HepG2 (cell line): ENCODE data around the gene MEGF6. TPM values are rescaled to one million over a fixed set of nuclear protein-coding genes. Genes with fewer than 3 reads are reported as not detected.
A peak's percentile ranks its signal among the peaks of the same experiment; 100 is the strongest.

Experiments used
- BCL6 ChIP-seq: IDR thresholded peaks from 2 replicates; pipeline ENCODE4 v1.6.1; 2016; ENCODE audit warnings: missing genetic modification reagents, missing compliant biosample characterization
- GPBP1L1 ChIP-seq: sonication (generic); formaldehyde crosslinking; IDR thresholded peaks from 2 replicates; pipeline ENCODE4 v1.5.0; 2020; ENCODE audit warnings: mild to moderate bottlenecking, missing genetic modification reagents
- KDM5A ChIP-seq: fragments of 200-600 bp; sonication (generic); IDR thresholded peaks from 2 replicates; pipeline ENCODE4 v1.7.0; 2018; ENCODE audit warnings: antibody characterized with exemption, mild to moderate bottlenecking, low read length, borderline replicate concordance
- RBFOX2 ChIP-seq: fragments of 200-400 bp; formaldehyde crosslinking; IDR thresholded peaks from 2 replicates; pipeline ENCODE4 v1.6.1; 2017; ENCODE audit warnings: low read depth, mild to moderate bottlenecking, low read length
- SCMH1 ChIP-seq: sonication (generic); formaldehyde crosslinking; IDR thresholded peaks from 2 replicates; pipeline ENCODE4 v1.9.0; 2021; ENCODE audit warnings: missing genetic modification reagents, mild to moderate bottlenecking, borderline replicate concordance
- SPEN ChIP-seq: sonication (generic); formaldehyde crosslinking; IDR thresholded peaks from 2 replicates; pipeline ENCODE4 v1.5.1; 2020; ENCODE audit warnings: low read depth, mild to moderate bottlenecking, missing genetic modification reagents
- ZBTB10 ChIP-seq: sonication (generic); formaldehyde crosslinking; IDR thresholded peaks from 2 replicates; pipeline ENCODE4 v1.4.0; 2020; ENCODE audit warnings: missing genetic modification reagents, borderline replicate concordance
- ZNF292 ChIP-seq: sonication (generic); formaldehyde crosslinking; IDR thresholded peaks from 2 replicates; pipeline ENCODE4 v1.8.1; 2022; ENCODE audit warnings: mild to moderate bottlenecking, low read depth, missing genetic modification reagents, borderline replicate concordance
- ZNF724P ChIP-seq: sonication (generic); formaldehyde crosslinking; IDR thresholded peaks from 2 replicates; pipeline ENCODE4 v1.8.0; 2022; ENCODE audit warnings: missing genetic modification reagents, borderline replicate concordance
- ZNF800 ChIP-seq: sonication (generic); formaldehyde crosslinking; IDR thresholded peaks from 2 replicates; pipeline ENCODE4 v1.4.0; 2020; ENCODE audit warnings: missing genetic modification reagents
- polyA plus RNA-seq, 8 experiments: library from polyadenylated mRNA; depleted of rRNA in 3 of 8; stranded (reverse) in 7 of 8; unstranded in 1 of 8; fragments of >200 nt; fragmentation: Illumina TruSeq in 4 of 8; extraction: Trizol in 4 of 8; gene quantifications; 2 replicates each; pipeline versions ENCODE4 v1.2.1 to v1.2.3, GENCODE V29; 2011 to 2016; ENCODE audit warnings: low read depth in 4 of 8, missing spikeins in 1 of 8, mixed read lengths in 1 of 8; ENCODE audit not compliant: insufficient read depth in 1 of 8
- total RNA-seq, 5 experiments: library from RNA; depleted of rRNA; stranded (reverse); fragments of >200 nt; fragmentation: Illumina TruSeq; extraction: Trizol; gene quantifications; 2 replicates each; pipeline ENCODE4 v1.2.3, GENCODE V29; 2016; ENCODE audit warnings: low read depth in 1 of 5
- TF ChIP-seq, protein P1 (sequence below): sonication (generic); formaldehyde crosslinking; IDR thresholded peaks from 2 replicates; pipeline ENCODE4 v1.5.0; 2020; ENCODE audit warnings: missing genetic modification reagents
- TF ChIP-seq, protein P2 (sequence below): IDR thresholded peaks from 2 replicates; pipeline ENCODE4 v1.4.0; 2020; ENCODE audit warnings: mild to moderate bottlenecking, missing genetic modification reagents
- TF ChIP-seq, protein P3 (sequence below): sonication (generic); formaldehyde crosslinking; IDR thresholded peaks from 2 replicates; pipeline ENCODE4 v1.4.0; 2020; ENCODE audit warnings: missing genetic modification reagents, low read depth, mild to moderate bottlenecking, borderline replicate concordance
- TF ChIP-seq, protein P4 (sequence below): sonication (generic); formaldehyde crosslinking; IDR thresholded peaks from 2 replicates; pipeline ENCODE4 v1.8.1; 2023; ENCODE audit warnings: mild to moderate bottlenecking, moderate library complexity, missing genetic modification reagents

Gene MEGF6
- total and polyA plus RNA-seq, 2 of the 13 experiments (the other 11 are each of a cell fraction or from before 2014, with no cell fraction given): 1.9 TPM

DNA sequence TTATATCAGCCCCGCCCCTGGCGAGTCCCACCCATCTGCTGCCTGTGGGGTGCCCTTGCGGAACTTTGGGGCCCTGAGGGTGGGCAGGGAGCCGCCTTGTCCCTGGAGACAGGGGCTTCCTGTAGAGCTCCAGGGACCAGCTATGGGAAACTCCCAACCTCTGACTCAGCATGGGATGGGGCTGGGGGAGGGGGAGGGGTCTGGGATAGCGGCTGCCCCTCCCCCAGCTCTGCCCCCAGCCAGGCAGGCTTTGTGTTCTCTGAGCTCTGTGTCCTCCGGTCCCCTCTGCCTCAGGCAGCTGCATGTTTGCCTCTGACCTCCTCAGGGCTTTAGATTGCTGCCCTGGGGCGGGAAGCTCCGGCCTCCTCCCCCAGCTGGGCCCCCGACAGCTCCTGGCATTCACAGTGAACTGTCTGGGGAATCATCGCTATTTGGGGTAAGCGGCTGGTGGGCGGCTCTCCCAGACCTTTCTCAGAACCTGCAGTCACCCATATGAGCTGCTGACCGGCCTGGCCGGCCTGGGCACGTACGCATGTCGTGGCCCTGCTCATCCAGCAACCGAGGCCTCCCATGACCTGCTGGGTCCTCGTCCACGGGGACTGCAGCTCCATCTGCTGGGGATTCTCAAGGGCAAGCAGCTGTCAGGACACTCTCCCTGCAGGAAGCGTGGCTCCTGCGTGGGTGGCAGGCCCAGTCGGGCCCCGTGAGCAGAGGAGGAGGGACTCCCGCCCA, 139.8 kb downstream of the MEGF6 start (continued):
- TF ChIP-seq ZBTB10 (CRISPR knock-in tag): peak; percentile 69; the same call in 1 of the 2 replicates
- peak; percentile 77 for TF ChIP-seq RBFOX2
- peak; percentile 74 for TF ChIP-seq ZNF292
- TF ChIP-seq, protein P1, sequence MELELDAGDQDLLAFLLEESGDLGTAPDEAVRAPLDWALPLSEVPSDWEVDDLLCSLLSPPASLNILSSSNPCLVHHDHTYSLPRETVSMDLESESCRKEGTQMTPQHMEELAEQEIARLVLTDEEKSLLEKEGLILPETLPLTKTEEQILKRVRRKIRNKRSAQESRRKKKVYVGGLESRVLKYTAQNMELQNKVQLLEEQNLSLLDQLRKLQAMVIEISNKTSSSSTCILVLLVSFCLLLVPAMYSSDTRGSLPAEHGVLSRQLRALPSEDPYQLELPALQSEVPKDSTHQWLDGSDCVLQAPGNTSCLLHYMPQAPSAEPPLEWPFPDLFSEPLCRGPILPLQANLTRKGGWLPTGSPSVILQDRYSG: no peak
- peak; percentile 62 for TF ChIP-seq SPEN (CRISPR knock-in tag)
- peak; percentile 96; the same call in 1 of the 2 replicates for TF ChIP-seq ZNF724P (CRISPR knock-in tag)
- TF ChIP-seq BCL6 (CRISPR knock-in tag): peak; percentile 58
- TF ChIP-seq, protein P2, sequence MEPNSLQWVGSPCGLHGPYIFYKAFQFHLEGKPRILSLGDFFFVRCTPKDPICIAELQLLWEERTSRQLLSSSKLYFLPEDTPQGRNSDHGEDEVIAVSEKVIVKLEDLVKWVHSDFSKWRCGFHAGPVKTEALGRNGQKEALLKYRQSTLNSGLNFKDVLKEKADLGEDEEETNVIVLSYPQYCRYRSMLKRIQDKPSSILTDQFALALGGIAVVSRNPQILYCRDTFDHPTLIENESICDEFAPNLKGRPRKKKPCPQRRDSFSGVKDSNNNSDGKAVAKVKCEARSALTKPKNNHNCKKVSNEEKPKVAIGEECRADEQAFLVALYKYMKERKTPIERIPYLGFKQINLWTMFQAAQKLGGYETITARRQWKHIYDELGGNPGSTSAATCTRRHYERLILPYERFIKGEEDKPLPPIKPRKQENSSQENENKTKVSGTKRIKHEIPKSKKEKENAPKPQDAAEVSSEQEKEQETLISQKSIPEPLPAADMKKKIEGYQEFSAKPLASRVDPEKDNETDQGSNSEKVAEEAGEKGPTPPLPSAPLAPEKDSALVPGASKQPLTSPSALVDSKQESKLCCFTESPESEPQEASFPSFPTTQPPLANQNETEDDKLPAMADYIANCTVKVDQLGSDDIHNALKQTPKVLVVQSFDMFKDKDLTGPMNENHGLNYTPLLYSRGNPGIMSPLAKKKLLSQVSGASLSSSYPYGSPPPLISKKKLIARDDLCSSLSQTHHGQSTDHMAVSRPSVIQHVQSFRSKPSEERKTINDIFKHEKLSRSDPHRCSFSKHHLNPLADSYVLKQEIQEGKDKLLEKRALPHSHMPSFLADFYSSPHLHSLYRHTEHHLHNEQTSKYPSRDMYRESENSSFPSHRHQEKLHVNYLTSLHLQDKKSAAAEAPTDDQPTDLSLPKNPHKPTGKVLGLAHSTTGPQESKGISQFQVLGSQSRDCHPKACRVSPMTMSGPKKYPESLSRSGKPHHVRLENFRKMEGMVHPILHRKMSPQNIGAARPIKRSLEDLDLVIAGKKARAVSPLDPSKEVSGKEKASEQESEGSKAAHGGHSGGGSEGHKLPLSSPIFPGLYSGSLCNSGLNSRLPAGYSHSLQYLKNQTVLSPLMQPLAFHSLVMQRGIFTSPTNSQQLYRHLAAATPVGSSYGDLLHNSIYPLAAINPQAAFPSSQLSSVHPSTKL: peak; percentile 60; the same call in 1 of the 2 replicates
- TF ChIP-seq GPBP1L1 (CRISPR knock-in tag): no peak
- TF ChIP-seq, protein P3, sequence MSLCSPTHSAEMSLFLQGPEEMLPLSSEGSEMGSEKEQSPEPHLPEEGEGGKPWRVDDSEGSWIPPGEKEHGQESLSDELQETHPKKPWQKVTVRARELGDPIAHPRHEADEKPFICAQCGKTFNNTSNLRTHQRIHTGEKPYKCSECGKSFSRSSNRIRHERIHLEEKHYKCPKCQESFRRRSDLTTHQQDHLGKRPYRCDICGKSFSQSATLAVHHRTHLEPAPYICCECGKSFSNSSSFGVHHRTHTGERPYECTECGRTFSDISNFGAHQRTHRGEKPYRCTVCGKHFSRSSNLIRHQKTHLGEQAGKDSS: peak; percentile 88; the same call in 1 of the 2 replicates
- TF ChIP-seq ZNF800: no peak; the same call in 1 of the 2 replicates
- TF ChIP-seq SCMH1 (CRISPR knock-in tag): no peak
- TF ChIP-seq, protein P4, sequence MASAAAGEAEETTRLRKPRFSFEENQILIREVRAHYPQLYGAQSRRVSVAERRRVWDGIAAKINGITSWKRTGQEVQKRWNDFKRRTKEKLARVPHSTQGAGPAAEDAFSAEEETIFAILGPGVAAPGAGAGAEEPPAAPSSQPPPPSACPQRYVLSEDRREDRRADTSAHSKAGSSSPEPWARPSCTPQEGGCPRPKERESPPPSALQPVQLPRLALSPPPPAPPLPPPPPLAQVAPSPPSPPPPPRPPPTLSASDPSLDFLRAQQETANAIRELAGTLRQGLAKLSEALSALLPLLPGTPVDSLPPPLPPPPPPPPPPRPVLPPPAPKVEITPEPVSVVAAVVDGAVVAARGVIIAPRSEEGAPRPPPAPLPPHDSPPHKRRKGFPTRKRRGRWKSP (CRISPR knock-in tag): peak; percentile 43; the same call in 1 of the 2 replicates
- TF ChIP-seq KDM5A: peak; percentile 57; the same call in 1 of the 2 replicates
